K562 (cell line): Measurements from ENCODE around the gene FAM149B1. TPM values are rescaled to one million over a fixed set of nuclear protein-coding genes. Genes with fewer than 3 reads are reported as not detected.

Experiments used
- CBFA2T2 ChIP-seq: fragments of 450-650 bp; conservative IDR thresholded peaks from 2 replicates; pipeline ENCODE4 v1.6.1; 2017; ENCODE audit warnings: mild to moderate bottlenecking
- CXXC5 ChIP-seq: fragments of 250-450 bp; sonication (Bioruptor Pico); IDR thresholded peaks from 2 replicates; pipeline ENCODE4 v1.8.0; 2022; ENCODE audit warnings: inconsistent platforms, mild to moderate bottlenecking, moderate library complexity
- ETS1 ChIP-seq: conservative IDR thresholded peaks from 2 replicates; pipeline ENCODE4 v1.6.1; 2011; ENCODE audit warnings: low read depth, mild to moderate bottlenecking, low read length; ENCODE audit not compliant: control insufficient read depth
- GATA2 ChIP-seq: sonication (generic); formaldehyde crosslinking; IDR thresholded peaks from 2 replicates; pipeline ENCODE4 v1.4.0; 2020; ENCODE audit warnings: mild to moderate bottlenecking, missing genetic modification reagents
- HEY1 ChIP-seq: fragments of 250-450 bp; sonication (Bioruptor Pico); IDR thresholded peaks from 2 replicates; pipeline ENCODE4 v1.5.0; 2020; ENCODE audit warnings: mild to moderate bottlenecking, moderate library complexity, borderline replicate concordance
- LEF1 ChIP-seq: fragments of 450-650 bp; IDR thresholded peaks from 2 replicates; pipeline ENCODE4 v1.6.1; 2016; ENCODE audit warnings: mild to moderate bottlenecking
- RBBP5 ChIP-seq: fragments of 200-600 bp; sonication (generic); IDR thresholded peaks from 2 replicates; pipeline ENCODE4 v1.6.1; 2012; ENCODE audit warnings: borderline replicate concordance, mild to moderate bottlenecking, low read length, control low read depth, inconsistent platforms; ENCODE audit not compliant: insufficient read depth, poor library complexity, severe bottlenecking
- TEAD2 ChIP-seq: fragments of 450-650 bp; IDR thresholded peaks from 2 replicates; pipeline ENCODE4 v1.6.1; 2016; ENCODE audit warnings: missing genetic modification characterization, control low read depth, missing compliant biosample characterization
- ZBTB40 ChIP-seq, 2 experiments: fragments of 450-650 bp in 1 of 2; sonication (generic) in 1 of 2; formaldehyde crosslinking in 1 of 2; IDR thresholded peaks; 2 replicates each; pipeline versions ENCODE4 v1.7.1 to v1.9.0; 2016 to 2022; ENCODE audit warnings: inconsistent platforms in 1 of 2, mild to moderate bottlenecking in 1 of 2, missing genetic modification reagents in 1 of 2
- ZNF316 ChIP-seq: fragments of 450-650 bp; IDR thresholded peaks from 2 replicates; pipeline ENCODE4 v1.6.1; 2016
- polyA plus RNA-seq, 8 experiments: library from polyadenylated mRNA; depleted of rRNA in 4 of 8; stranded (reverse) in 5 of 8; unstranded in 3 of 8; fragments of >200 nt; fragmentation: Nextera tagmentation in 2 of 8; fragmentation: Illumina TruSeq in 1 of 8; extraction: Ambion mirVana in 2 of 8; extraction: Trizol in 1 of 8; gene quantifications; 2 replicates each; pipeline versions ENCODE4 v1.2.1 to v1.2.3, GENCODE V29; 2011 to 2014; ENCODE audit warnings: inconsistent platforms in 1 of 8, missing spikeins in 1 of 8
- total RNA-seq, 7 experiments: library from RNA; depleted of rRNA in 6 of 7; stranded (reverse); fragments of >200 nt in 6 of 7; fragmentation: Illumina TruSeq in 2 of 7; extraction: Trizol in 2 of 7; gene quantifications; 2 replicates each; pipeline versions ENCODE4 v1.2.1 to v1.2.3, GENCODE V29; 2011 to 2021; ENCODE audit warnings: low replicate concordance in 1 of 7
- TF ChIP-seq, protein P1 (sequence below): sonication (generic); formaldehyde crosslinking; IDR thresholded peaks from 2 replicates; pipeline ENCODE4 v1.8.0; 2023; ENCODE audit warnings: missing genetic modification reagents, mild to moderate bottlenecking, borderline replicate concordance

FAM149B1 gene
- total and polyA plus RNA-seq, 9 of the 15 experiments (the other 6 are each of a cell fraction or from before 2014, with no cell fraction given) = 4.2 to 18.5 (median 9.3) TPM

DNA sequence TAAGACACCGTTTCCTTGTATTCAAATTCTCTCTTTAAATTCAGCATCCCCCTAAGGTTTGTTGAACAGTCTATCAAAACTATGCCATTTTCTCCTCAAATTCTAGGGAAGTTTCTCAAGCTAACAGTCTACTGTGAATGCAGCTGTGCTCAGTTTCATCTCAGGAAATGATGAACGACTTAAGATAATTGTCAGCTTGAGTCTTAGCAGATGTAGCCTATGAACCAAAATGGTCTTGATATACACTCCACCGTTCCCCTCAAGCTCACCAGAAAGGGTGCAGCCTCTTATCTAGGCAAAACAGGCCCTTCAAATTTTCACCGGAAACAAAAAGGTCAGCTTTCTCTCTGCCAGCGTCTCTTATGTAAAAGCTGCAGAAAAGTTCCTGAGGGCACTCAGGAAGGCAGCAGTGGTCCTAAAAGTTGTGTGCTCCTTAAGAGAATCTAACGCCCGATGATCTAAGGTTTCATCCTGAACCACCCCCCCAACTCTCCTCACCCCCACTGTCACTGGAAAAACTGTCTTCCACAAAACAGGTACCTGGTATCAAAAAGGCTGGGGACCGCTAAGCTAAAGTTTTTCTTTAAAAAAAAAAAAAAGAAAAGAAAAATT, 77.1 kb downstream of the FAM149B1 start (continued):
- TF ChIP-seq ZBTB40 (IDR thresholded peaks at IDR 0.05) (no peak), ZBTB40 (CRISPR knock-in tag; IDR thresholded peaks at IDR 0.05) (peak; percentile 66; the same call in 1 of the 2 replicates), TEAD2 (tag) (no peak), CBFA2T2 (peak; percentile 98), ZNF316 (peak; percentile 73), GATA2 (CRISPR knock-in tag) (peak; percentile 72), RBBP5 (no peak), HEY1 (CRISPR knock-in tag) (0 out of 2 replicates have a peak, but pooled peaks have one; percentile 59), CXXC5 (CRISPR knock-in tag) (peak; percentile 73), LEF1 (peak; percentile 87), ETS1 (peak; percentile 71; the same call in 1 of the 2 replicates)
- TF ChIP-seq, protein P1, sequence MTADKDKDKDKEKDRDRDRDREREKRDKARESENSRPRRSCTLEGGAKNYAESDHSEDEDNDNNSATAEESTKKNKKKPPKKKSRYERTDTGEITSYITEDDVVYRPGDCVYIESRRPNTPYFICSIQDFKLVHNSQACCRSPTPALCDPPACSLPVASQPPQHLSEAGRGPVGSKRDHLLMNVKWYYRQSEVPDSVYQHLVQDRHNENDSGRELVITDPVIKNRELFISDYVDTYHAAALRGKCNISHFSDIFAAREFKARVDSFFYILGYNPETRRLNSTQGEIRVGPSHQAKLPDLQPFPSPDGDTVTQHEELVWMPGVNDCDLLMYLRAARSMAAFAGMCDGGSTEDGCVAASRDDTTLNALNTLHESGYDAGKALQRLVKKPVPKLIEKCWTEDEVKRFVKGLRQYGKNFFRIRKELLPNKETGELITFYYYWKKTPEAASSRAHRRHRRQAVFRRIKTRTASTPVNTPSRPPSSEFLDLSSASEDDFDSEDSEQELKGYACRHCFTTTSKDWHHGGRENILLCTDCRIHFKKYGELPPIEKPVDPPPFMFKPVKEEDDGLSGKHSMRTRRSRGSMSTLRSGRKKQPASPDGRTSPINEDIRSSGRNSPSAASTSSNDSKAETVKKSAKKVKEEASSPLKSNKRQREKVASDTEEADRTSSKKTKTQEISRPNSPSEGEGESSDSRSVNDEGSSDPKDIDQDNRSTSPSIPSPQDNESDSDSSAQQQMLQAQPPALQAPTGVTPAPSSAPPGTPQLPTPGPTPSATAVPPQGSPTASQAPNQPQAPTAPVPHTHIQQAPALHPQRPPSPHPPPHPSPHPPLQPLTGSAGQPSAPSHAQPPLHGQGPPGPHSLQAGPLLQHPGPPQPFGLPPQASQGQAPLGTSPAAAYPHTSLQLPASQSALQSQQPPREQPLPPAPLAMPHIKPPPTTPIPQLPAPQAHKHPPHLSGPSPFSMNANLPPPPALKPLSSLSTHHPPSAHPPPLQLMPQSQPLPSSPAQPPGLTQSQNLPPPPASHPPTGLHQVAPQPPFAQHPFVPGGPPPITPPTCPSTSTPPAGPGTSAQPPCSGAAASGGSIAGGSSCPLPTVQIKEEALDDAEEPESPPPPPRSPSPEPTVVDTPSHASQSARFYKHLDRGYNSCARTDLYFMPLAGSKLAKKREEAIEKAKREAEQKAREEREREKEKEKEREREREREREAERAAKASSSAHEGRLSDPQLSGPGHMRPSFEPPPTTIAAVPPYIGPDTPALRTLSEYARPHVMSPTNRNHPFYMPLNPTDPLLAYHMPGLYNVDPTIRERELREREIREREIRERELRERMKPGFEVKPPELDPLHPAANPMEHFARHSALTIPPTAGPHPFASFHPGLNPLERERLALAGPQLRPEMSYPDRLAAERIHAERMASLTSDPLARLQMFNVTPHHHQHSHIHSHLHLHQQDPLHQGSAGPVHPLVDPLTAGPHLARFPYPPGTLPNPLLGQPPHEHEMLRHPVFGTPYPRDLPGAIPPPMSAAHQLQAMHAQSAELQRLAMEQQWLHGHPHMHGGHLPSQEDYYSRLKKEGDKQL (CRISPR knock-in tag) = no peak
